Peyer's patch (tissue), 4 donors: ENCODE data around the gene RAPGEF5.

Source experiments
- CTCF ChIP-seq, 6 experiments: fragments of 450-650 bp in 4 of 6; fragments of 200-600 bp in 2 of 6; sonication (generic) in 1 of 6; IDR thresholded peaks; one replicate each; pipeline ENCODE4 v1.5.1; 2017 to 2019; ENCODE audit warnings: antibody characterized with exemption in 6 of 6, mild to moderate bottlenecking in 3 of 6, moderate library complexity in 1 of 6
- POLR2A ChIP-seq, 2 donors: fragments of 450-650 bp; IDR thresholded peaks; one replicate each; pipeline ENCODE4 v1.5.1; 2017; ENCODE audit warnings: antibody characterized with exemption in 2 of 2, mild to moderate bottlenecking in 2 of 2, moderate library complexity in 2 of 2

GRCh38 chr7:22350466-22351328, 6.3 kb downstream of the RAPGEF5 start:
- TF ChIP-seq POLR2A (IDR thresholded peaks at IDR 0.05) (no peak), CTCF (IDR thresholded peaks at IDR 0.05) (no peak)
